GM21786 (cell line): ENCODE measurements around the gene MMP26.
"Not testable (repeated sequence)": the region's sequence is repeated elsewhere in the genome, so short reads cannot be mapped to it uniquely, and the experiment has no call there.

Experiments used
- ATAC-seq: cut with Tn5 transposase; IDR thresholded peaks from one replicate; pipeline ENCODE4 v1.9.1; 2021; ENCODE audit not compliant: unreplicated experiment

The MMP26 gene

DNA sequence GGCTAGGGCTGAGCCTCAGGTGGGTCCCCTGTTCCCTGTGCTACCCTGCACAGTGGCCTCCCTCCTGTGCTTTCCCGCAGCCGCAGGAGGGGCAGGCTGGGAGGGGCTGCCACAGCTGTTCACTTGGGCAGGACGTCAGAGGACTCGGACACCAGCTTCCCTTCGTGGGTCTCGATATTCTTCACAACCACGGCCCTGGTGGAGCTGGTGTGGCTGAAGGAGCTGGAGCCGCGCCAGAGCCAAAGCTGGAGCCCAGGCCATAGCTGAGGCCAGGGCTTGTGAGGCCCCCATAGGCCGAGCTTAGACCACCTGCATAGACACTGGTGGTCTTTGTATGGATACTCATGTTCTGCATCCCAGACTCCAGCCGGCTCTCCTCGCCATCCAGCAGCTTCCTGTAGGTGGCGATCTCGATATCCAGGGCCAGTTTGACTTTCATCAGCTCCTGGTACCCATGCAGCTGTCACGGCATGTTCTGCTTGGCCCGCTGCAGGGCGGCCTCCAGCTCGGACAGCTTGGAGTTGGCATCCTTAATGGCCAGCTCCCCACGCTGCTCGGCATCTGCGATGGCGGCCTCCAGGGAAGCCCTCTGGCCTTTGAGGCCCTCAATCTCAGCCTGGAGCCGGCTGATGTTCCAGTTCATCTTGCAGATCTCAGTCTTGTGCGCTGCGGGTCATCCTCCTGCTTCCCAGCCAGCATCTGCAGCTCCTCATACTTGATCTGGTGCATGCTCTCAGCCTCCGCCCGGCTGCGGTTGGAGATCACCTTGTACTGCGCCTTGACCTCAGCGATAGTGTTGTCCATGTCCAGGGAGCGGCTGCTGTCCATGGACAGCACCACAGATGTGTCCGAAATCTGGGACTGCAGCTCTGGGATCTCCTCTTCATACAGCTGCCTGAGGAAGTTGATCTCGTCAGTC lies 18.3 kb downstream of the MMP26 start:
- ATAC-seq: not testable (repeated sequence)

DNA sequence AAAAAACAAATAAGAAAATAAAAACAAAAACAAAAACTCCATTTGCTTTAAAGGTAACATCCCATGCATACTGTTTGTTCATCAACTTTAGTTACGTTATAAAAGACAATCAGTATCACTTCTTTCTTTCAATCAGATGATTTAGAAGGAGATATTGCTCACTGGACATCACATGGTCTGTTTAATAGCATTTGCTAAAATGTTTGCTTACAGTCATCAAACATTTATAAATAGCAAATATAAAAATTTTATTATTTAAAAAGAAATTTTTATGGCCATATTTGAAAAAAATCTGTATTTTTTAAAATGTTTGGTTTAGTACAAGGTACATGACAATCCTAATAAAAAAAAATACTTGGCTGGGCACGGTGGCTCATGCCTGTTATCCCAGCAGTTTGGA lies 22.6 kb downstream of the MMP26 start:
- ATAC-seq: no peak

DNA sequence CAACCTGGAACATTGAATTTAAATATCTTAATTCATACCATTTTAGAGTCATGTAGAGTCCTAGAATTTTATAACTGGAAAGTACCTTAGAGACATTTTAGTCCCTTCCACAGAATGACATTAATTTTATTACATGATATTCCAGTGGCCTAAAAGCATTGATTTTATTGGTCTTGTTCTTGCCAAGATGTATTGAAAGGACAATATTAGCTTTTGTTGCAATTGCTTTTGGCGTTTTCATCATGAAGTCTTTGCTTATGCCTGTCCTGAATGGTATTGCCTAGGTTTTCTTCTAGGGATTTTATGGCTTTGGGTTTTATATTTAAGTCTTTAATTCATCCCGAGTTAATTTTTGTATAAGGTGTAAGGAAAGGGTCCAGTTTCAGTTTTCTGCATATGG lies 36.2 kb downstream of the MMP26 start:
- no peak for ATAC-seq

DNA sequence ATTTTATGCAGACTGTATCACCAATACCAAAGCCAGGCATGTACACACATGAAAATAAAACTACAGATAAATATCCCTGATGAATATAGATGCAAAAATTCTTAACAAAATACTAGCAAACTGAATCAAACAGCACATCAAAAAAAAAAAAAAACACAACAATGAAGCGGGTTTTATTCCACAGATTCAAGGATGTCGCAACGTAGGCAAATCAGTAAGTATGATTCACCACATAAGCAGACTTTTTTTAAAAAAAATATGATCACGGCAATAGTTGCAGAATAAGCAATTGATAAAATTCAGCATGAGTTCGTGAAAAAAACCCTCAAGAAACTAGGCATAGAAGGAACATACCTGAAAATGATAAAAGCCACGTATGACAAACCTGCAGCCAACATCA lies 43.9 kb downstream of the MMP26 start:
- no peak for ATAC-seq

DNA sequence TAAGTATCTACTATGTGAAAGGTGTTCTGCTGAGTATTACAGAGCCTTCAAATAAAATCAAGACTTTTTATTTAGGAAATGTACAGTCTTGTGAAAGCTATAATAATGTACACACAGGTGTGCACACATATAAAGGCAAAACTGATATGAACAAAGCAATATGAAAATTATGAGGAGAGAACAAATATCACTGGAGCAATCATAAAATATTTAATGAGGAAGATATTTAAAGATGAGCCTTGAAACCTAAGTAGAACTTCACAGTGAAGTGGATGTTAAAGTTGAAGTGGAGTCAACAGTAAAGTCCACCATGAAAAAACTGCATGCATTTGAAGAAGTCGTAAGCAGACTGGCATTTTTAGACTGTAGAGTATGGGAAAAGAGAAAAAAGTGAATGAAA lies 46.6 kb downstream of the MMP26 start:
- ATAC-seq: no peak
